K562 (cell line): Measurements from ENCODE around the gene ARHGEF1. TPM values are rescaled to one million over a fixed set of nuclear protein-coding genes. Genes with fewer than 3 reads are reported as not detected.

Source experiments
- ASH1L ChIP-seq: fragments of 450-650 bp; IDR thresholded peaks from 2 replicates; pipeline ENCODE4 v1.6.1; 2018; ENCODE audit warnings: borderline replicate concordance, mild to moderate bottlenecking, low read depth; ENCODE audit not compliant: partially characterized antibody
- CREB3 ChIP-seq: fragments of 450-650 bp; conservative IDR thresholded peaks from 2 replicates; pipeline ENCODE4 v1.6.1; 2016; ENCODE audit warnings: missing genetic modification characterization, low read depth, mild to moderate bottlenecking, missing compliant biosample characterization, moderate library complexity
- ELF2 ChIP-seq: fragments of 250-450 bp; sonication (Bioruptor Pico); IDR thresholded peaks from 2 replicates; pipeline ENCODE4 v1.5.0; 2021; ENCODE audit warnings: mild to moderate bottlenecking
- ELF4 ChIP-seq: fragments of 450-650 bp; formaldehyde crosslinking; IDR thresholded peaks from 2 replicates; pipeline ENCODE4 v1.4.0; 2022; ENCODE audit warnings: missing genetic modification characterization
- ETS1 ChIP-seq: conservative IDR thresholded peaks from 2 replicates; pipeline ENCODE4 v1.6.1; 2011; ENCODE audit warnings: low read depth, mild to moderate bottlenecking, low read length; ENCODE audit not compliant: control insufficient read depth
- FOXP4 ChIP-seq: sonication (generic); formaldehyde crosslinking; IDR thresholded peaks from 2 replicates; pipeline ENCODE4 v1.8.0; 2022; ENCODE audit warnings: mild to moderate bottlenecking, missing genetic modification reagents, borderline replicate concordance
- HBP1 ChIP-seq: fragments of 450-650 bp; formaldehyde crosslinking; IDR thresholded peaks from 2 replicates; pipeline ENCODE4 v1.4.0; 2022; ENCODE audit warnings: missing genetic modification characterization
- HDAC3 ChIP-seq: fragments of 450-650 bp; IDR thresholded peaks from 2 replicates; pipeline ENCODE4 v1.6.1; 2018; ENCODE audit warnings: borderline replicate concordance, mild to moderate bottlenecking, moderate library complexity; ENCODE audit not compliant: partially characterized antibody
- KDM2B ChIP-seq: fragments of 250-450 bp; sonication (Bioruptor Pico); IDR thresholded peaks from 2 replicates; pipeline ENCODE4 v1.8.0; 2021; ENCODE audit warnings: mild to moderate bottlenecking, moderate library complexity
- NCOA6 ChIP-seq: fragments of 450-650 bp; IDR thresholded peaks from 2 replicates; pipeline ENCODE4 v1.6.1; 2017; ENCODE audit warnings: mild to moderate bottlenecking
- RBFOX2 ChIP-seq: fragments of 200-400 bp; formaldehyde crosslinking; IDR thresholded peaks from 2 replicates; pipeline ENCODE4 v1.6.1; 2017; ENCODE audit warnings: low read depth, mild to moderate bottlenecking, low read length, moderate library complexity
- RCOR1 ChIP-seq, 2 experiments: IDR thresholded peaks; 2 replicates each; pipeline ENCODE4 v1.6.1; 2012; ENCODE audit warnings: low read depth in 2 of 2, low read length in 2 of 2, borderline replicate concordance in 1 of 2, improper control_type of control experiment in 1 of 2
- SAP30 ChIP-seq: fragments of 200-600 bp; sonication (generic); IDR thresholded peaks from 2 replicates; pipeline ENCODE4 v1.6.1; 2012; ENCODE audit warnings: borderline replicate concordance, low read depth, mild to moderate bottlenecking, moderate library complexity, low read length, control low read depth, inconsistent platforms; ENCODE audit not compliant: insufficient read depth, poor library complexity, severe bottlenecking
- SLC30A9 ChIP-seq: fragments of 250-450 bp; sonication (Bioruptor Pico); IDR thresholded peaks from 2 replicates; pipeline ENCODE4 v1.8.0; 2022; ENCODE audit warnings: mild to moderate bottlenecking, moderate library complexity
- YY1 ChIP-seq, 3 experiments: IDR thresholded peaks; 2 replicates each; pipeline ENCODE4 v1.6.1; 2011; ENCODE audit warnings: low read length in 2 of 3, mild to moderate bottlenecking in 2 of 3, moderate library complexity in 2 of 3, borderline replicate concordance in 1 of 3, control low read depth in 1 of 3, low read depth in 1 of 3; ENCODE audit not compliant: insufficient read depth in 3 of 3, insufficient replicate concordance in 2 of 3, control insufficient read depth in 1 of 3, insufficient read length in 1 of 3; ENCODE audit errors: extremely low read depth in 1 of 3
- ZNF239 ChIP-seq: fragments of 250-450 bp; sonication (Bioruptor Pico); IDR thresholded peaks from 2 replicates; pipeline ENCODE4 v1.4.0; 2020; ENCODE audit warnings: mild to moderate bottlenecking
- ZNF740 ChIP-seq, 3 experiments: fragments of 200-800 bp in 1 of 3; sonication (Bioruptor generic) in 1 of 3; sonication (generic) in 1 of 3; formaldehyde crosslinking in 1 of 3; IDR thresholded peaks; 2 replicates each; pipeline versions ENCODE4 v1.6.1 to v1.8.0; 2016 to 2022; ENCODE audit warnings: mild to moderate bottlenecking in 2 of 3, missing compliant biosample characterization in 2 of 3, missing genetic modification characterization in 2 of 3, missing genetic modification reagents in 1 of 3
- polyA plus RNA-seq, 8 experiments: library from polyadenylated mRNA; depleted of rRNA in 4 of 8; stranded (reverse) in 5 of 8; unstranded in 3 of 8; fragments of >200 nt; fragmentation: Nextera tagmentation in 2 of 8; fragmentation: Illumina TruSeq in 1 of 8; extraction: Ambion mirVana in 2 of 8; extraction: Trizol in 1 of 8; gene quantifications; 2 replicates each; pipeline versions ENCODE4 v1.2.1 to v1.2.3, GENCODE V29; 2011 to 2014; ENCODE audit warnings: inconsistent platforms in 1 of 8, missing spikeins in 1 of 8
- total RNA-seq, 7 experiments: library from RNA; depleted of rRNA in 6 of 7; stranded (reverse); fragments of >200 nt in 6 of 7; fragmentation: Illumina TruSeq in 2 of 7; extraction: Trizol in 2 of 7; gene quantifications; 2 replicates each; pipeline versions ENCODE4 v1.2.1 to v1.2.3, GENCODE V29; 2011 to 2021; ENCODE audit warnings: low replicate concordance in 1 of 7

ARHGEF1 gene
- total and polyA plus RNA-seq, 9 of the 15 experiments (the other 6 are each of a cell fraction or from before 2014, with no cell fraction given) = 1.9 to 149 (median 29.8) TPM

- TF ChIP-seq ZNF740 (CRISPR knock-in tag; IDR thresholded peaks at IDR 0.05) (no peak; the same call in 1 of the 2 replicates), ZNF740 (tag; IDR thresholded peaks at IDR 0.05) (no peak), HDAC3 (no peak), RCOR1 (IDR thresholded peaks at IDR 0.05; ENCODE audit: borderline replicate concordance in 1 of 2, low read depth in 2 of 2, low read length in 2 of 2) (no peak), RBFOX2 (peak; percentile 60), ELF4 (peak; percentile 63), ASH1L (peak; percentile 59), CREB3 (no peak), SAP30 (peak; percentile 58), ELF2 (no peak; the same call in 1 of the 2 replicates), ZNF239 (no peak), ETS1 (no peak; the same call in 1 of the 2 replicates), FOXP4 (CRISPR knock-in tag) (0 out of 2 replicates have a peak, but pooled peaks have one; percentile 50), YY1 (IDR thresholded peaks at IDR 0.05; ENCODE audit: borderline replicate concordance in 1 of 3, control insufficient read depth in 1 of 3, extremely low read depth in 1 of 3, insufficient read depth in 3 of 3, insufficient read length in 1 of 3, insufficient replicate concordance in 2 of 3, low read depth in 1 of 3, low read length in 2 of 3) (peak in 1 of 3 experiments; percentile 4), HBP1 (CRISPR knock-in tag) (no peak), SLC30A9 (CRISPR knock-in tag) (no peak), NCOA6 (no peak), KDM2B (CRISPR knock-in tag) (no peak)
Observed at GRCh38 chr19:41928754-41929535, 46.0 kb downstream of the ARHGEF1 start (continued).
